Panc1 (cell line): ENCODE data around the gene GOLGA6L10.

Source experiments
- CTCF ChIP-seq: fragments of 450-650 bp; IDR thresholded peaks from 2 replicates; pipeline ENCODE4 v1.5.1; 2017; ENCODE audit warnings: mild to moderate bottlenecking
- POLR2AphosphoS5 ChIP-seq: IDR thresholded peaks from 2 replicates; pipeline ENCODE4 v1.6.1; 2012; ENCODE audit warnings: mild to moderate bottlenecking, low read depth, low read length, moderate library complexity
- SIN3A ChIP-seq: IDR thresholded peaks from 2 replicates; pipeline ENCODE4 v1.6.1; 2012; ENCODE audit warnings: low read depth, mild to moderate bottlenecking, low read length, moderate library complexity, borderline replicate concordance; ENCODE audit not compliant: insufficient read depth
- TCF7L2 ChIP-seq: IDR thresholded peaks from 2 replicates; pipeline ENCODE4 v1.6.1; 2011; ENCODE audit warnings: mild to moderate bottlenecking, low read depth, low read length, inconsistent platforms
- TF ChIP-seq, protein P1 (sequence below), 2 experiments: IDR thresholded peaks; 2 replicates each; pipeline ENCODE4 v1.6.1; 2011 to 2012; ENCODE audit warnings: low read depth in 2 of 2, control low read depth in 1 of 2, low read length in 1 of 2, mild to moderate bottlenecking in 1 of 2, moderate library complexity in 1 of 2; ENCODE audit not compliant: insufficient read depth in 1 of 2

DNA sequence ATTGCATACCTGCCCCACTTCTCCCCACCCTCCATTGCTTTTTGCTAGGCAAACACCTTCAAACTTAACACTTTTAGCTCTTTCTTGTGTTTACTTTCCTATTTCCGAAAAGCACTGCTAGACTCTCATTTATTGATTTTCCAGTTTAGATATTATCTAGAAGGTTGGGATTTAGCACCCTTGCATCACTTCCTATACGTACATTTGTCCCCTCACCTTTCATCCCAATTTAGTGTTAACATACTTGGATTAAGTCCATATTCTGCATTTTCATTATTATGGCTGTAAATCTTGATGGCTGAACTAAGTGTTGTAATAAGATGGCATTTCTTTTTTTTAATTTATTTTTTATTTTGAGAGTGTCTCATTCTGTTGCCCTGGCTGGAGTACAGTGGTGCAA, 39.5 kb downstream of the GOLGA6L10 start:
- TF ChIP-seq CTCF: no peak
- no peak for TF ChIP-seq POLR2AphosphoS5
- TF ChIP-seq, protein P1, sequence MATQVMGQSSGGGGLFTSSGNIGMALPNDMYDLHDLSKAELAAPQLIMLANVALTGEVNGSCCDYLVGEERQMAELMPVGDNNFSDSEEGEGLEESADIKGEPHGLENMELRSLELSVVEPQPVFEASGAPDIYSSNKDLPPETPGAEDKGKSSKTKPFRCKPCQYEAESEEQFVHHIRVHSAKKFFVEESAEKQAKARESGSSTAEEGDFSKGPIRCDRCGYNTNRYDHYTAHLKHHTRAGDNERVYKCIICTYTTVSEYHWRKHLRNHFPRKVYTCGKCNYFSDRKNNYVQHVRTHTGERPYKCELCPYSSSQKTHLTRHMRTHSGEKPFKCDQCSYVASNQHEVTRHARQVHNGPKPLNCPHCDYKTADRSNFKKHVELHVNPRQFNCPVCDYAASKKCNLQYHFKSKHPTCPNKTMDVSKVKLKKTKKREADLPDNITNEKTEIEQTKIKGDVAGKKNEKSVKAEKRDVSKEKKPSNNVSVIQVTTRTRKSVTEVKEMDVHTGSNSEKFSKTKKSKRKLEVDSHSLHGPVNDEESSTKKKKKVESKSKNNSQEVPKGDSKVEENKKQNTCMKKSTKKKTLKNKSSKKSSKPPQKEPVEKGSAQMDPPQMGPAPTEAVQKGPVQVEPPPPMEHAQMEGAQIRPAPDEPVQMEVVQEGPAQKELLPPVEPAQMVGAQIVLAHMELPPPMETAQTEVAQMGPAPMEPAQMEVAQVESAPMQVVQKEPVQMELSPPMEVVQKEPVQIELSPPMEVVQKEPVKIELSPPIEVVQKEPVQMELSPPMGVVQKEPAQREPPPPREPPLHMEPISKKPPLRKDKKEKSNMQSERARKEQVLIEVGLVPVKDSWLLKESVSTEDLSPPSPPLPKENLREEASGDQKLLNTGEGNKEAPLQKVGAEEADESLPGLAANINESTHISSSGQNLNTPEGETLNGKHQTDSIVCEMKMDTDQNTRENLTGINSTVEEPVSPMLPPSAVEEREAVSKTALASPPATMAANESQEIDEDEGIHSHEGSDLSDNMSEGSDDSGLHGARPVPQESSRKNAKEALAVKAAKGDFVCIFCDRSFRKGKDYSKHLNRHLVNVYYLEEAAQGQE (IDR thresholded peaks at IDR 0.05; ENCODE audit: insufficient read depth in 1 of 2, low read depth in 2 of 2, low read length in 1 of 2): no peak
- TF ChIP-seq SIN3A: no peak
- TF ChIP-seq TCF7L2: no peak
